PC-9 (cell line): Measurements from ENCODE around the gene PDE4D. TPM values are rescaled to one million over a fixed set of nuclear protein-coding genes. Genes with fewer than 3 reads are reported as not detected.

Experiments
- BruUV-seq: library from RNA; stranded (reverse); fragments of 400-500 nt; replicated peaks from 2 replicates; lab custom pipeline; 2021; lab: Mats Ljungman, UMichigan
- CTCF ChIA-PET: fragments of 300-600 bp; sonication (Branson Sonifier 250); formaldehyde crosslinking; loops from one replicate; lab custom pipeline; 2022; ENCODE audit warnings: antibody characterized with exemption; lab: Charles Lee
- POLR2A ChIA-PET: fragments of 300-600 bp; sonication (Branson Sonifier 250); formaldehyde crosslinking; loops from one replicate; lab custom pipeline; 2022; ENCODE audit warnings: antibody characterized with exemption; ENCODE audit not compliant: unreplicated experiment; lab: Charles Lee
- DNase-seq, 2 experiments: peaks; one replicate each; pipeline versions ENCODE4 v3.0.0 to v3.0.0-alpha.2; 2015 to 2022; ENCODE audit warnings: mixed read lengths in 1 of 2
- H2AFZ ChIP-seq: fragments of 200-600 bp; sonication (generic); 2 replicates; pipeline ENCODE4 v1.8.1; 2017; ENCODE audit warnings: antibody characterized with exemption
- H3F3A ChIP-seq: fragments of 200-600 bp; sonication (generic); 2 replicates; pipeline ENCODE4 v1.8.1; 2017; ENCODE audit warnings: antibody characterized with exemption, mild to moderate bottlenecking, low read depth; ENCODE audit not compliant: insufficient read depth
- H3K27ac ChIP-seq: fragments of 200-600 bp; sonication (generic); 2 replicates; pipeline ENCODE4 v1.6.1; 2016; ENCODE audit warnings: mixed run types
- H3K27me3 ChIP-seq: fragments of 200-600 bp; sonication (generic); 2 replicates; pipeline ENCODE4 v1.6.1; 2016; ENCODE audit warnings: low read depth, mixed run types; ENCODE audit not compliant: insufficient read depth
- H3K36me3 ChIP-seq: fragments of 200-600 bp; sonication (generic); 2 replicates; pipeline ENCODE4 v1.6.1; 2016; ENCODE audit warnings: low read depth, mixed run types
- H3K4me1 ChIP-seq: fragments of 200-600 bp; sonication (generic); replicated peaks from 2 replicates; pipeline ENCODE4 v1.6.1; 2016; ENCODE audit warnings: mixed run types; ENCODE audit not compliant: insufficient read depth
- H3K4me2 ChIP-seq: fragments of 200-600 bp; sonication (generic); 2 replicates; pipeline ENCODE4 v1.6.1; 2017; ENCODE audit warnings: mixed run types
- H3K4me3 ChIP-seq: fragments of 200-600 bp; sonication (generic); 2 replicates; pipeline ENCODE4 v1.6.1; 2016; ENCODE audit warnings: mixed run types
- H3K79me2 ChIP-seq: fragments of 200-600 bp; sonication (generic); 2 replicates; pipeline ENCODE4 v1.6.1; 2017; ENCODE audit warnings: low read depth, mixed run types
- H3K9me2 ChIP-seq: fragments of 200-600 bp; sonication (generic); 2 replicates; pipeline ENCODE4 v1.8.1; 2017; ENCODE audit warnings: mild to moderate bottlenecking; ENCODE audit not compliant: insufficient read depth
- H3K9me3 ChIP-seq: fragments of 200-600 bp; sonication (generic); 2 replicates; pipeline ENCODE4 v1.8.1; 2016; ENCODE audit warnings: low read depth; ENCODE audit not compliant: insufficient read depth
- H4K20me1 ChIP-seq: fragments of 200-600 bp; sonication (generic); 2 replicates; pipeline ENCODE4 v1.8.1; 2017; ENCODE audit not compliant: insufficient read depth
- CTCF ChIP-seq: fragments of 200-600 bp; sonication (generic); conservative IDR thresholded peaks from 2 replicates; pipeline ENCODE4 v1.6.1; 2017; ENCODE audit warnings: mixed run types, antibody characterized with exemption, mild to moderate bottlenecking, moderate library complexity
- EZH2 ChIP-seq: fragments of 200-600 bp; sonication (generic); IDR thresholded peaks from 2 replicates; pipeline ENCODE4 v1.8.0; 2017; ENCODE audit warnings: antibody characterized with exemption, low read depth
- intact Hi-C: fragments of 100-400 bp; cut with micrococcal nuclease; formaldehyde crosslinking; loops from one replicate; pipeline ENCODE4 v1.10.0; 2022; ENCODE audit not compliant: unreplicated experiment
- total RNA-seq: library from RNA; stranded (reverse); gene quantifications from 2 replicates; pipeline ENCODE4 v1.2.3, GENCODE V29; 2021

The PDE4D gene
- total RNA-seq, 1 experiment from 2014 or later, result 9.8 TPM

GRCh38 chr5:59562756-59563389, 330.7 kb downstream of the PDE4D start:
- BruUV-seq, result no TSS peak
- intact Hi-C loops, result loop anchor here (1.0 kb wide), 3 partner anchors 45 to 236 kb away; no protein-coding TSS in a partner anchor
- DNase-seq, result peak; percentile 90 to 99
- no peaks in the 10 kb centered on the region for H3K79me2 ChIP-seq
- H3K36me3 ChIP-seq, result peaks cover 12% of the 10 kb centered on the region
- CTCF ChIA-PET, result no interaction called here
- peak overlapping the region; percentile 58 for H3K4me2 ChIP-seq
- peak overlapping the region; percentile 15; the same call in 1 of the 2 replicates for H3K4me3 ChIP-seq
- H3F3A ChIP-seq, result peaks cover 30% of the 10 kb centered on the region
- peaks cover 47% of the 10 kb centered on the region for H3K4me1 ChIP-seq
- TF ChIP-seq CTCF (no peak), EZH2 (no peak)
- H3K27me3 ChIP-seq, result no peaks in the 10 kb centered on the region
- POLR2A ChIA-PET, result no interaction called here
- no peak overlapping the region for H2AFZ ChIP-seq
- H3K9me3 ChIP-seq, result peaks cover 22% of the 10 kb centered on the region
- H3K27ac ChIP-seq, result peak overlapping the region; percentile 83
- H3K9me2 ChIP-seq, result no peaks in the 10 kb centered on the region
- H4K20me1 ChIP-seq, result no peaks in the 10 kb centered on the region

GRCh38 chr5:59560553-59560952, 333.0 kb downstream of the PDE4D start:
- H3K4me3 ChIP-seq, result no peak overlapping the region
- intact Hi-C loops, result no loop called here
- H4K20me1 ChIP-seq, result no peaks in the 10 kb centered on the region
- no TSS peak for BruUV-seq
- CTCF ChIA-PET, result no interaction called here
- H3K4me2 ChIP-seq, result no peak overlapping the region
- no peak for DNase-seq
- H3K27me3 ChIP-seq, result no peaks in the 10 kb centered on the region
- POLR2A ChIA-PET, result no interaction called here
- H3K4me1 ChIP-seq, result peaks cover 46% of the 10 kb centered on the region
- peaks cover 4% of the 10 kb centered on the region; the same call in 1 of the 2 replicates for H3K9me2 ChIP-seq
- no peak overlapping the region; the same call in 1 of the 2 replicates for H3K27ac ChIP-seq
- H3F3A ChIP-seq, result peaks cover 30% of the 10 kb centered on the region
- H3K79me2 ChIP-seq, result no peaks in the 10 kb centered on the region
- peaks cover 14% of the 10 kb centered on the region for H3K9me3 ChIP-seq
- TF ChIP-seq CTCF, result no peak
- TF ChIP-seq EZH2, result no peak
- no peak overlapping the region for H2AFZ ChIP-seq
- peaks cover 12% of the 10 kb centered on the region for H3K36me3 ChIP-seq

- no peak for TF ChIP-seq CTCF
- TF ChIP-seq EZH2, result no peak
- no peak overlapping the region for H3K4me3 ChIP-seq
- no TSS peak for BruUV-seq
- no peak overlapping the region for H2AFZ ChIP-seq
- no peaks in the 10 kb centered on the region for H4K20me1 ChIP-seq
- peaks cover 14% of the 10 kb centered on the region for H3K9me3 ChIP-seq
- ChIA-PET POLR2A (no interaction called here), CTCF (no interaction called here)
- intact Hi-C loops, result no loop called here
- H3K9me2 ChIP-seq, result peaks cover 4% of the 10 kb centered on the region; the same call in 1 of the 2 replicates
- peaks cover 12% of the 10 kb centered on the region for H3K36me3 ChIP-seq
- no peaks in the 10 kb centered on the region for H3K27me3 ChIP-seq
- no peak overlapping the region for H3K27ac ChIP-seq
- H3K79me2 ChIP-seq, result no peaks in the 10 kb centered on the region
- H3K4me1 ChIP-seq, result peaks cover 39% of the 10 kb centered on the region
- H3F3A ChIP-seq, result peaks cover 30% of the 10 kb centered on the region
- H3K4me2 ChIP-seq, result no peak overlapping the region
- DNase-seq, result no peak
These were observed 333.7 kb downstream of the PDE4D start for GRCh38 chr5:59559847-59560246.
